ENCODE measurements around the gene BCL2L13. TPM values are rescaled to one million over a fixed set of nuclear protein-coding genes. Genes with fewer than 3 reads are reported as not detected.

The BCL2L13 gene
- total and polyA plus RNA-seq, 5 experiments from 2014 or later, result 32.3 to 52.2 (median 42.8) TPM

DNA sequence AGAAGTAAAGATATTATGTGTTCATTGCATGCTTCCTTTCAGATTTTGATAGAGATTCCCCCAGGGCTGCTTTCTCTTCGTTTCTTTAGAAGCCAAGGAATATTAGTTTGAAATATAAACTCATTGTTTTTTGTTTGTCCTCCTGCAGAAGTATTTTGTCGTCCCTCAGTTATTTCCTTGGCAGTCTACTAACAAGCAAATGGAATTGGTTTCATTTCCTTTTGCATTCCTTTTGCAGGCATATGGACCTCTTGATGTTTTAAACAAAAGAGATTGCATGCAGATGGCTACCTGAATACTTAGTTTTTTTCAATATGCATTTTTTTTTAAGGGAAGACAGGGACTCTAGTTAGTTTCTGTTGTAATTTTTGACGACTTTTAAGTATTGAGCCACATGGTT, 62.2 kb downstream of the BCL2L13 start:
- Mint-ChIP-seq H3K4me3 (no peak overlapping the region), H3K27ac (peak overlapping the region in 1 of 10 donors; percentile 25), H3K36me3 (peaks cover 4 to 57% (median 23%) of the 10 kb centered on the region in 3 donors), H3K9me3 (no peaks in the 10 kb centered on the region), H3K27me3 (no peaks in the 10 kb centered on the region), H3K4me1 (peaks cover 4 to 16% (median 8%) of the 10 kb centered on the region in 4 donors)
- DNase-seq (no peak), ATAC-seq (no peak)
- POLR2A ChIA-PET, result no interaction called here

DNA sequence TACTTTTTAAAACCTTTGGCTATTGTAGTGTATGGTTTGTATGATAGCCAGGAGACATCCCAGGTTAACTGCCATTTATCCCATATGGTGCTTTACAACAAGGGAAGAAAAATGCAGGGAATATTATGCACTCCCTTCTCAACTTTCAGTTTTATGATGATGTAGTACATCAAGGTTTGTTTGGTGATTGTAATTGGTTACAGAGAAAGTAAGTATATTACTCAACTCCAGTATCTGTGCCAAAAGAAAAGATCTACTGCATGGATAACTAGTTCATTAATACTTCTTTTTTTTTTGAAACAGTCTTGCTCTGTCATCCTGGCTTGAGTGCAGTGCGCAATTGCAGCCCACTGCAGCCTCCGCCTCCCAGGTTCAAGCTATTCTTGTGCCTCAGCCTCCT, 65.3 kb downstream of the BCL2L13 start:
- no peak overlapping the region for H3K4me3 Mint-ChIP-seq
- ATAC-seq (no peak), DNase-seq (no peak)
- H3K4me1 Mint-ChIP-seq, result peaks cover 7 to 26% (median 19%) of the 10 kb centered on the region in 4 donors
- H3K9me3 Mint-ChIP-seq, result no peaks in the 10 kb centered on the region
- POLR2A ChIA-PET, result no interaction called here
- peaks cover 2 to 57% (median 16%) of the 10 kb centered on the region in 3 donors for H3K36me3 Mint-ChIP-seq
- no peak overlapping the region for H3K27ac Mint-ChIP-seq
- H3K27me3 Mint-ChIP-seq, result no peaks in the 10 kb centered on the region

DNA sequence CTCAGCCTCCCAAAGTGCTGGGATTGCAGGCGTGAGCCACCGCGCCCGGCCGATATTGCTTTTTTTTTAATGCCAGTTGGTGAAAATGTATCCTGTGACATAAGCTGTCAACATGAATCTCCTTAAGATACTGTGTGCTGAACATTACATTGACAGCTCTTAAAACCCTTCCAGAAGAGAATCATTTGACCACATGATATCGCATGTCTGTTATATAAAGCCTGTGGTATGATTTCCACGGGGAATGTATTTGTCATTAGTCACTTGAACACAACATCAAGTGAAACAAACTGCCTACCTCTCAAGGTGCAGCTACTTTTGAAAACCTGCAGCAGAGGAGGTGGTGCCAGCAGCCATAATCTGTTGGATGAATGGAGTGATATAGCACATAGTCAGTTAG, 67.0 kb downstream of the BCL2L13 start:
- DNase-seq, result no peak
- Mint-ChIP-seq H3K4me1 (peaks cover 6 to 18% (median 16%) of the 10 kb centered on the region in 4 donors), H3K4me3 (no peak overlapping the region), H3K36me3 (peaks cover 0 to 56% (median 16%) of the 10 kb centered on the region in 3 donors), H3K9me3 (no peaks in the 10 kb centered on the region), H3K27me3 (no peaks in the 10 kb centered on the region), H3K27ac (peak overlapping the region in 2 of 10 donors; percentile 49 to 83)
- ATAC-seq, result no peak
- POLR2A ChIA-PET, result interaction anchor here (0.7 kb wide), 1 partner anchor 124 kb away, joined by 3 read pairs; no protein-coding TSS in a partner anchor

- H3K36me3 Mint-ChIP-seq, result peaks cover 0 to 51% (median 16%) of the 10 kb centered on the region in 3 donors
- H3K4me3 Mint-ChIP-seq, result peak overlapping the region; percentile 4 to 85 (median 70)
- H3K27me3 Mint-ChIP-seq, result no peaks in the 10 kb centered on the region
- no peaks in the 10 kb centered on the region for H3K9me3 Mint-ChIP-seq
- peaks cover 6 to 18% (median 16%) of the 10 kb centered on the region in 4 donors for H3K4me1 Mint-ChIP-seq
- DNase-seq (peak in 2 of 10 donors; percentile 2 to 6), ATAC-seq (peak; percentile 62 to 73)
- H3K27ac Mint-ChIP-seq, result peak overlapping the region; percentile 49 to 94 (median 81)
- POLR2A ChIA-PET, result interaction anchor here (0.6 to 0.7 kb wide), 2 partner anchors 123 to 261 kb away, joined by 3 read pairs; no protein-coding TSS in a partner anchor
Measured at GRCh38 chr22:17705951-17706900, 67.7 kb downstream of the BCL2L13 start.

DNA sequence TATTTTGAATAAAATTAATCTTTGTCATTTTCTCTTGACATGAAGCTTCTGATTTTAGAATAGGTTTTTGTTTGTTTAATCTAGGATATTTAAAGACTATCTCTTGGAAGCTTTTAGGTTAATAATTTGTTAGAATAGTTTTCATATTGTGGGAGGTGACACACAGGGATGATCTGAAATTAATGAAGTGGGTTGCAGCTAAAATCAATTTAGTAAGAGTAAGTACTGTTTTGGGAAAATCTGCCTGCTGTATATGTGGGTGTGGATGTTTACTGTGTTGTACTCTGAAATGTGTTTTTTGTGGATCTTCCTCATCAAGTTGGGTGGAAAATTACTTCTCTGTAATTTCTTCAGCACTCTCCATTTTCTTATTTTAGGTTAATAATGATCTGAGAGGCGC, 68.4 kb downstream of the BCL2L13 start:
- no peak for ATAC-seq
- Mint-ChIP-seq H3K4me1 (peaks cover 6 to 18% (median 16%) of the 10 kb centered on the region in 4 donors), H3K27ac (peak overlapping the region in 6 of 10 donors; percentile 6 to 83 (median 53)), H3K4me3 (peak overlapping the region in 1 of 10 donors; percentile 56), H3K36me3 (peaks cover 0 to 55% (median 18%) of the 10 kb centered on the region in 3 donors), H3K9me3 (no peaks in the 10 kb centered on the region), H3K27me3 (no peaks in the 10 kb centered on the region)
- POLR2A ChIA-PET, result interaction anchor here (1.1 kb wide), 1 partner anchor 16 kb away, joined by 3 read pairs; no protein-coding TSS in a partner anchor
- DNase-seq, result no peak

GRCh38 chr22:17707526-17707925, 69.0 kb downstream of the BCL2L13 start:
- Mint-ChIP-seq H3K4me1 (peaks cover 6 to 18% (median 16%) of the 10 kb centered on the region in 4 donors), H3K4me3 (no peak overlapping the region), H3K9me3 (no peaks in the 10 kb centered on the region), H3K27ac (peak overlapping the region in 1 of 10 donors; percentile 5), H3K36me3 (peaks cover 0 to 59% (median 18%) of the 10 kb centered on the region in 3 donors), H3K27me3 (no peaks in the 10 kb centered on the region)
- ATAC-seq, result no peak
- DNase-seq, result no peak
- POLR2A ChIA-PET, result interaction anchor here (1.1 kb wide), 1 partner anchor 15 kb away, joined by 3 read pairs; no protein-coding TSS in a partner anchor

GRCh38 chr22:17710023-17710422, 71.5 kb downstream of the BCL2L13 start:
- no peaks in the 10 kb centered on the region for H3K9me3 Mint-ChIP-seq
- H3K27me3 Mint-ChIP-seq, result no peaks in the 10 kb centered on the region
- DNase-seq, result no peak
- H3K4me3 Mint-ChIP-seq, result no peak overlapping the region
- POLR2A ChIA-PET, result interaction anchor here (0.7 kb wide), 1 partner anchor 51 kb away, joined by 8 read pairs; no protein-coding TSS in a partner anchor
- peaks cover 0 to 41% (median 8%) of the 10 kb centered on the region in 3 donors for H3K36me3 Mint-ChIP-seq
- peaks cover 6 to 20% (median 16%) of the 10 kb centered on the region in 4 donors for H3K4me1 Mint-ChIP-seq
- ATAC-seq, result no peak
- H3K27ac Mint-ChIP-seq, result no peak overlapping the region

DNA sequence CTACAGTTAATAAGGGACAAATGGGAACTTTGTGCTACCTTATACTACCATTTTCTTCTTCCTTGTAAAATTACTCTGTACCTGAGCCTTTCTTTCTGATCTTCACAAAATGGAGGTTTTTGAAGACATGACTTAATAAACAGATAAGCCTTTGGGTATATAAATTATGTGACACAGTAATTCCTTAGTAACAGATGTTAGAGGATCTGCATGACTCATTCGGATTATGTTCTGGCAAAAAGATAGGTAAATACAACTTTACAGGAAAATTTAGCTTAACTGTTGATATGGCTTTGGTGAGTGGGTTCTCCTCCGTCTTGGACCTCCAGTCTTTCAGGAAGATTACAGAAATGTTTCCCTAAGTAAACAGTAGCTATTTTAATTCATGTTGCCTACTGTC, 73.9 kb downstream of the BCL2L13 start:
- H3K4me3 Mint-ChIP-seq, result no peak overlapping the region
- DNase-seq, result no peak
- peak overlapping the region in 1 of 10 donors; percentile 37 for H3K27ac Mint-ChIP-seq
- H3K27me3 Mint-ChIP-seq, result no peaks in the 10 kb centered on the region
- H3K9me3 Mint-ChIP-seq, result no peaks in the 10 kb centered on the region
- peaks cover 0 to 34% (median 8%) of the 10 kb centered on the region in 3 donors for H3K36me3 Mint-ChIP-seq
- POLR2A ChIA-PET, result no interaction called here
- peaks cover 0 to 6% (median 2%) of the 10 kb centered on the region in 4 donors for H3K4me1 Mint-ChIP-seq
- ATAC-seq, result no peak

GRCh38 chr22:17716529-17716928, 78.0 kb downstream of the BCL2L13 start:
- Mint-ChIP-seq H3K27me3 (no peaks in the 10 kb centered on the region), H3K4me1 (peaks cover 0 to 6% (median 2%) of the 10 kb centered on the region in 4 donors), H3K36me3 (peaks cover 0 to 23% (median 8%) of the 10 kb centered on the region in 3 donors), H3K4me3 (no peak overlapping the region), H3K9me3 (no peaks in the 10 kb centered on the region), H3K27ac (peak overlapping the region in 1 of 10 donors; percentile 11)
- ATAC-seq (no peak), DNase-seq (no peak)
- POLR2A ChIA-PET, result interaction anchor here (0.6 kb wide), 1 partner anchor 300 kb away, joined by 6 read pairs; no protein-coding TSS in a partner anchor

DNA sequence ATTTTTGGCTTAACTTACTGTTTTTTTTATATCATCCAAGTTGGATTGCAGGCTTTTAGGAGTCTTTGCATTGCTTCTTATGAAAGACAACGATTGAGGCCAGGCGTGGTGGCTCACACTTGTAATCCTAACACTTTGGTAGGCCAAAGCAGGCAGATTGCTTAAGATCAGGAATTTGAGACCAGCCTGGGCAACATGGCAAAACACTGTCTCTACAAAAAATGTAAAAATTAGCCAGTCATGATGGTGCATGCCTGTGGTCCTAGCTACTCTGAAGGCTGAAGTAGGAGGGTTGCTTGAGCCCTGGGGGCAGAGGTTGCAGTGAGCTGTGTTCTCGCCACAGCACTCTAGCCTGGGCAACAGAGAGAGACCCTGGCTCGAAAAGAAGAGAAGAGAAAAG, 79.2 kb downstream of the BCL2L13 start:
- Mint-ChIP-seq H3K36me3 (peaks cover 0 to 11% (median 6%) of the 10 kb centered on the region in 3 donors), H3K4me3 (no peak overlapping the region), H3K27me3 (no peaks in the 10 kb centered on the region), H3K4me1 (peaks cover 0 to 6% (median 2%) of the 10 kb centered on the region in 4 donors), H3K27ac (peak overlapping the region in 3 of 10 donors; percentile 8 to 60 (median 17)), H3K9me3 (no peaks in the 10 kb centered on the region)
- ATAC-seq (no peak), DNase-seq (no peak)
- POLR2A ChIA-PET, result no interaction called here

GRCh38 chr22:17719911-17720310, 81.4 kb downstream of the BCL2L13 start:
- H3K27ac Mint-ChIP-seq, result no peak overlapping the region
- peaks cover 0 to 6% (median 3%) of the 10 kb centered on the region in 4 donors for H3K4me1 Mint-ChIP-seq
- no peaks in the 10 kb centered on the region for H3K27me3 Mint-ChIP-seq
- ATAC-seq, result no peak
- DNase-seq, result no peak
- H3K36me3 Mint-ChIP-seq, result peaks cover 0 to 14% (median 0%) of the 10 kb centered on the region in 3 donors
- POLR2A ChIA-PET, result no interaction called here
- no peaks in the 10 kb centered on the region for H3K9me3 Mint-ChIP-seq
- H3K4me3 Mint-ChIP-seq, result no peak overlapping the region

- POLR2A ChIA-PET, result interaction anchor here (0.6 kb wide), 1 partner anchor 62 kb away, joined by 6 read pairs; no protein-coding TSS in a partner anchor
- H3K36me3 Mint-ChIP-seq, result peaks cover 0 to 30% (median 3%) of the 10 kb centered on the region in 3 donors
- H3K9me3 Mint-ChIP-seq, result no peaks in the 10 kb centered on the region
- no peak overlapping the region for H3K4me3 Mint-ChIP-seq
- no peak for DNase-seq
- H3K27me3 Mint-ChIP-seq, result no peaks in the 10 kb centered on the region
- no peak for ATAC-seq
- H3K27ac Mint-ChIP-seq, result peak overlapping the region in 5 of 10 donors; percentile 8 to 76 (median 35)
- peaks cover 11 to 20% (median 15%) of the 10 kb centered on the region in 4 donors for H3K4me1 Mint-ChIP-seq
Measured at GRCh38 chr22:17724241-17724640, 85.7 kb downstream of the BCL2L13 start.

Data from naive thymus-derived CD8-positive, alpha-beta T cell (primary cell).